ENCODE data around the gene PIK3AP1.

Gene PIK3AP1

GRCh38 chr10:96587264-96588059 is 132.9 kb downstream of the PIK3AP1 start:
- Histone ChIP-seq H3K4me1 (ENCODE audit: control insufficient read depth, insufficient read depth, low read length) (peaks cover 14% of the 10 kb centered on the region), H3K36me3 (ENCODE audit: control insufficient read depth, insufficient read depth, low read length) (no peaks in the 10 kb centered on the region), H3K27me3 (ENCODE audit: control insufficient read depth, insufficient read depth, low read length) (no peaks in the 10 kb centered on the region), H3K9ac (ENCODE audit: low read depth, low read length) (peak overlapping the region; percentile 97), H3K9me3 (ENCODE audit: control insufficient read depth, insufficient read depth, low read length) (no peaks in the 10 kb centered on the region), H3K27ac (ENCODE audit: low read depth, low read length) (peak overlapping the region; percentile 99), H3K4me3 (ENCODE audit: low read depth, low read length) (peak overlapping the region; percentile 93)

DNA sequence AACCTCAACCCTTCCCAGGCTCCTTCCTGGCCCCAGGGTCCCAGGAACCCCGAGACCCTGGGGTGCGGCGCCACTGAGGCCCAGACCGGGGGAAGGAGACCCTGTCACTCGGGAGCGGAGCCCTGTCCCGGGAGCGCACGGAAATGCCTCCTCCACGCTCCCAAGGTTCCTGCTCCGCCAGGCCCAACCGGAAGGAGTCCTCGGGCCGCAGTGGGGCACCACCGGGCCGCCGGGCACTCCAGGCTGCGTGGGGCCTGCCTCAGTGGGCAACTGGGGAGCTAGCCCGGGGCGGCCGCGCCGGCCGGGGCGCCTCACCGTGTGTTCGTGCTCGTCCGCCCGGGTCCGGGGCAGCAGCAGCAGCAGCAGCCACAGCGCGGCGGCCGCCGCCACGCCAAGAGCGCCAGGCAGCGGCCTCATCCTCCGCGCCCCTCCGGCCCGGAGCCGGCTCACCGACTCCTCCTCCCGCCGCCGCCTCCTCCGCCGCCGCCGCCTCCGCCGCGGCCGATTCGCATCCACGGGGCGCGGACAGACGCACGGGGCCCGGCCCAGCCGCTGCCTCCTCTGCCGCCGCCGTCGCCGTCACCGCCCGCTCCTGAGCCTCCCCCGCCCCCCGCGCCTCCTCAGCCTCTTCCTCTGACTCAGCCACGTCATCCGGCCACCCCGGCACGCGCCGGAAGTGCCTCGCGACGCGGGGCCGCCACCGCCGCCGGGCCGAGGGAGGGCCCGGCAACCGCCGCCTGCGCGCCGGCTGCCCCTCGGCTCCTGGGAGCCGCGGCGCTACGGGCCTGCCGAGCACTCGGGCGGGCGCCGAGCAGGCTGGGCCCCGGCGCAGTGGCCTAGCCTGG is 133.7 kb downstream of the PIK3AP1 start, which contains the start of gene TM9SF3:
TSS of gene TM9SF3 (minus strand) at position 594 of the 845 bp plus-strand sequence. CDS start at position 417, 177 bp downstream.
- H3K36me3 ChIP-seq (ENCODE audit: control insufficient read depth, insufficient read depth, low read length) = no peaks in the 10 kb centered on the region
- peak within 1 kb of the TSS; percentile 93 for H3K4me3 ChIP-seq (ENCODE audit: low read depth, low read length)
- no peaks in the 10 kb centered on the region for H3K27me3 ChIP-seq (ENCODE audit: control insufficient read depth, insufficient read depth, low read length)
- peak within 1 kb of the TSS; percentile 97 for H3K9ac ChIP-seq (ENCODE audit: low read depth, low read length)
- no peaks in the 10 kb centered on the region for H3K9me3 ChIP-seq (ENCODE audit: control insufficient read depth, insufficient read depth, low read length)
- peaks cover 20% of the 10 kb centered on the region for H3K4me1 ChIP-seq (ENCODE audit: control insufficient read depth, insufficient read depth, low read length)
- H3K27ac ChIP-seq (ENCODE audit: low read depth, low read length) = peak within 1 kb of the TSS; percentile 99

GRCh38 chr10:96585736-96586418 is 134.4 kb downstream of the PIK3AP1 start:
- Histone ChIP-seq H3K27ac (ENCODE audit: low read depth, low read length) (peak overlapping the region; percentile 99), H3K9ac (ENCODE audit: low read depth, low read length) (peak overlapping the region; percentile 97), H3K9me3 (ENCODE audit: control insufficient read depth, insufficient read depth, low read length) (no peaks in the 10 kb centered on the region), H3K4me3 (ENCODE audit: low read depth, low read length) (peak overlapping the region; percentile 93), H3K4me1 (ENCODE audit: control insufficient read depth, insufficient read depth, low read length) (peaks cover 22% of the 10 kb centered on the region), H3K27me3 (ENCODE audit: control insufficient read depth, insufficient read depth, low read length) (no peaks in the 10 kb centered on the region), H3K36me3 (ENCODE audit: control insufficient read depth, insufficient read depth, low read length) (no peaks in the 10 kb centered on the region)

DNA sequence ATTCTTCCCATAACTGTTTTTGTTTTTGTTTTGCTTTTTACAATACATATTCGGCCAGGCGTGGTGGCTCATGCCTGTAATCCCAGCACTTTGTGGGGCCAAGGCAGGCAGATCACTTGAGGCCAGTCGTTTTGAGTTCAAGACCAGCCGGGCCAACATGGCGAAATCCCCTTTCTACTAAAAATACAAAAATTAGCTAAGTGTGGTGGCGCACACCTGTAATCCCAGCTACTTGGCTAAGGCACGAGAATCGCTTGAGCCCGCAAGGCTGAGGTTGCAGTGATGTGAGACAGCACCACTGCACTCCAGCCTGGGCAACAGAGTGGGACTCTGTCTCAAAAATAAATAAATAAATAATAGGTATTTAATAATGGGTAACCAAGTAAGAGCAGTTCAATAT is 135.8 kb downstream of the PIK3AP1 start:
- Histone ChIP-seq H3K27me3 (ENCODE audit: control insufficient read depth, insufficient read depth, low read length) (no peaks in the 10 kb centered on the region), H3K4me3 (ENCODE audit: low read depth, low read length) (0 out of 2 replicates have a peak overlapping the region, but pooled peaks have one; percentile 93), H3K9me3 (ENCODE audit: control insufficient read depth, insufficient read depth, low read length) (no peaks in the 10 kb centered on the region), H3K9ac (ENCODE audit: low read depth, low read length) (no peak overlapping the region), H3K4me1 (ENCODE audit: control insufficient read depth, insufficient read depth, low read length) (peaks cover 28% of the 10 kb centered on the region), H3K27ac (ENCODE audit: low read depth, low read length) (no peak overlapping the region), H3K36me3 (ENCODE audit: control insufficient read depth, insufficient read depth, low read length) (no peaks in the 10 kb centered on the region)

- Histone ChIP-seq H3K27ac (ENCODE audit: low read depth, low read length) (no peak overlapping the region), H3K4me1 (ENCODE audit: control insufficient read depth, insufficient read depth, low read length) (peaks cover 29% of the 10 kb centered on the region), H3K9ac (ENCODE audit: low read depth, low read length) (no peak overlapping the region), H3K9me3 (ENCODE audit: control insufficient read depth, insufficient read depth, low read length) (no peaks in the 10 kb centered on the region), H3K36me3 (ENCODE audit: control insufficient read depth, insufficient read depth, low read length) (no peaks in the 10 kb centered on the region), H3K27me3 (ENCODE audit: control insufficient read depth, insufficient read depth, low read length) (no peaks in the 10 kb centered on the region), H3K4me3 (ENCODE audit: low read depth, low read length) (no peak overlapping the region)
Measured at GRCh38 chr10:96584035-96584434, 136.3 kb downstream of the PIK3AP1 start.

- peaks cover 23% of the 10 kb centered on the region for H3K4me1 ChIP-seq (ENCODE audit: control insufficient read depth, insufficient read depth, low read length)
- H3K4me3 ChIP-seq (ENCODE audit: low read depth, low read length) = no peak overlapping the region
- H3K9me3 ChIP-seq (ENCODE audit: control insufficient read depth, insufficient read depth, low read length) = no peaks in the 10 kb centered on the region
- no peak overlapping the region for H3K27ac ChIP-seq (ENCODE audit: low read depth, low read length)
- no peak overlapping the region for H3K9ac ChIP-seq (ENCODE audit: low read depth, low read length)
- peaks cover 13% of the 10 kb centered on the region for H3K36me3 ChIP-seq (ENCODE audit: control insufficient read depth, insufficient read depth, low read length)
- no peaks in the 10 kb centered on the region for H3K27me3 ChIP-seq (ENCODE audit: control insufficient read depth, insufficient read depth, low read length)
Measured at GRCh38 chr10:96579133-96579532, 141.2 kb downstream of the PIK3AP1 start.

DNA sequence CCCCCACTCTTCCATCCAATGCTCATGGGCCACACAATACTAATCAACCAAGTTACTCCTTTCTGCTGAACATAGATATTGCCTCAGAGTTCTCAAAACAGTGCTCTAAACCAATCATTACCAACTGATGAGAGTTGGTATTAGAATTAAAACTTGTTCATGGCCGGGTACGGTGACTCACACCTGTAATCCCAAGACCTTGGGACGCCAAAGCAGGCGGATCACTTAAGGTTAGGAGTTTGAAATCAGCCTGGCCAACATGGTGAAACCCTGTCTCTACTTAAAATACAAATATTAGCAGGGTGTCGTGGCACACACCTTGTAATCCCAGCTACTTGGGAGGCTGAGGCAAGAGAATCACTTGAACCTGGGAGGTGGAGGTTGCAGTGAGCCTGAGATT is 141.7 kb downstream of the PIK3AP1 start:
- no peaks in the 10 kb centered on the region for H3K9me3 ChIP-seq (ENCODE audit: control insufficient read depth, insufficient read depth, low read length)
- no peak overlapping the region for H3K4me3 ChIP-seq (ENCODE audit: low read depth, low read length)
- H3K27me3 ChIP-seq (ENCODE audit: control insufficient read depth, insufficient read depth, low read length) = no peaks in the 10 kb centered on the region
- peaks cover 23% of the 10 kb centered on the region for H3K4me1 ChIP-seq (ENCODE audit: control insufficient read depth, insufficient read depth, low read length)
- no peak overlapping the region for H3K9ac ChIP-seq (ENCODE audit: low read depth, low read length)
- peaks cover 13% of the 10 kb centered on the region for H3K36me3 ChIP-seq (ENCODE audit: control insufficient read depth, insufficient read depth, low read length)
- H3K27ac ChIP-seq (ENCODE audit: low read depth, low read length) = no peak overlapping the region

- no peak overlapping the region for H3K9ac ChIP-seq (ENCODE audit: low read depth, low read length)
- H3K9me3 ChIP-seq (ENCODE audit: control insufficient read depth, insufficient read depth, low read length) = no peaks in the 10 kb centered on the region
- no peak overlapping the region for H3K27ac ChIP-seq (ENCODE audit: low read depth, low read length)
- H3K4me1 ChIP-seq (ENCODE audit: control insufficient read depth, insufficient read depth, low read length) = peaks cover 23% of the 10 kb centered on the region
- H3K27me3 ChIP-seq (ENCODE audit: control insufficient read depth, insufficient read depth, low read length) = no peaks in the 10 kb centered on the region
- peaks cover 13% of the 10 kb centered on the region for H3K36me3 ChIP-seq (ENCODE audit: control insufficient read depth, insufficient read depth, low read length)
- H3K4me3 ChIP-seq (ENCODE audit: low read depth, low read length) = no peak overlapping the region
Measured at GRCh38 chr10:96578022-96578421, 142.3 kb downstream of the PIK3AP1 start.

- H3K9ac ChIP-seq (ENCODE audit: low read depth, low read length) = no peak overlapping the region
- H3K4me1 ChIP-seq (ENCODE audit: control insufficient read depth, insufficient read depth, low read length) = peaks cover 18% of the 10 kb centered on the region
- no peaks in the 10 kb centered on the region for H3K9me3 ChIP-seq (ENCODE audit: control insufficient read depth, insufficient read depth, low read length)
- H3K36me3 ChIP-seq (ENCODE audit: control insufficient read depth, insufficient read depth, low read length) = peaks cover 13% of the 10 kb centered on the region
- H3K4me3 ChIP-seq (ENCODE audit: low read depth, low read length) = no peak overlapping the region
- no peak overlapping the region for H3K27ac ChIP-seq (ENCODE audit: low read depth, low read length)
- no peaks in the 10 kb centered on the region for H3K27me3 ChIP-seq (ENCODE audit: control insufficient read depth, insufficient read depth, low read length)
Measured at GRCh38 chr10:96577069-96577468, 143.2 kb downstream of the PIK3AP1 start.

GRCh38 chr10:96576277-96576980 is 143.9 kb downstream of the PIK3AP1 start:
- no peak overlapping the region for H3K27ac ChIP-seq (ENCODE audit: low read depth, low read length)
- H3K27me3 ChIP-seq (ENCODE audit: control insufficient read depth, insufficient read depth, low read length) = no peaks in the 10 kb centered on the region
- H3K36me3 ChIP-seq (ENCODE audit: control insufficient read depth, insufficient read depth, low read length) = peaks cover 13% of the 10 kb centered on the region
- H3K9ac ChIP-seq (ENCODE audit: low read depth, low read length) = no peak overlapping the region
- H3K4me3 ChIP-seq (ENCODE audit: low read depth, low read length) = no peak overlapping the region
- peaks cover 22% of the 10 kb centered on the region for H3K4me1 ChIP-seq (ENCODE audit: control insufficient read depth, insufficient read depth, low read length)
- H3K9me3 ChIP-seq (ENCODE audit: control insufficient read depth, insufficient read depth, low read length) = no peaks in the 10 kb centered on the region

All from HUES48 (cell line).